Measurements from ENCODE around the gene SLC6A20. TPM values are rescaled to one million over a fixed set of nuclear protein-coding genes. Genes with fewer than 3 reads are reported as not detected.
A peak's percentile ranks its signal among the peaks of the same experiment; 100 is the strongest.

Gene SLC6A20
- total and polyA plus RNA-seq, 7 experiments from 2014 or later = not detected

DNA sequence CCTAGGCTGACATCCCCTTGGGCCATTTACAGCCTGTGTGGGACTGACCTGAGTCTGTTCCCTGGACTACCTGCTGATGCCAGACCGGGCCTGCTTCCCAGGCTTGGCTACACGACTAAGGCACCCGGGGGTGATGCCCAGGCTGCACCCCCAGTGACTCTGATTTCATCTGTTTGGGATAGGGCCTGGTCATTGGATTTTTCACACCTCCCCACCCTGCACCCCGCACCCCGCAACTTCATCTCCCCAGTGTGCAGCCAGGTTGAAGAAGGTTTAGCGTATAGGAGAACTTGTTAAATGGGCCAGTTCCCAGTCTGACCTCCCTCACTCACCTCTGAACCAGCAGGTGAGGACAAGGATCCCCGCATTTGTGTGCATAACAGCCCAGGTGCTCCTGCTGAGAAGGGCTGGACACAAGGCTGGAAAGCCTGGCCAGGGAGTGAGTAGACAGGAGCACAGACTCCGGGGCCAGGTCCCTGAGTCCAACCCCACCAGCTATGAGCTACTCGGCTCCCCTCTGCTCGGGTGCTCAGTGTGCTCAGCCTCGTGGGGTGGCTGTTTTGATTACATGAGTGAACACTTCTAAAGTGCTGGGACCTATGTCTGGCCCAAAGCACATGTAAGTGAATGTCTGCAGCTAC lies 18.5 kb downstream of the SLC6A20 start:
- peaks cover 0 to 2% of the 10 kb centered on the region in 2 donors for H3K4me1 ChIP-seq (ENCODE audit: control insufficient read depth in 2 of 2, insufficient read depth in 2 of 2, low read length in 2 of 2)
- intact Hi-C loops (cut with micrococcal nuclease) = no loop called here
- no peak overlapping the region for H3K27ac Mint-ChIP-seq
- no peaks in the 10 kb centered on the region for H3K27me3 ChIP-seq (ENCODE audit: control insufficient read depth in 2 of 2, insufficient read depth in 2 of 2, low read length in 2 of 2)
- H3K36me3 ChIP-seq (ENCODE audit: control insufficient read depth in 2 of 3, insufficient read depth in 3 of 3, low read length in 3 of 3) = no peaks in the 10 kb centered on the region
- no peak for DNase-seq
- H3K4me3 Mint-ChIP-seq = no peak overlapping the region
- ATAC-seq = no peak
- H3K4me3 ChIP-seq (ENCODE audit: low read length) = no peak overlapping the region
- CTCF ChIA-PET = no interaction called here
- H3K9me3 ChIP-seq (ENCODE audit: control insufficient read depth in 2 of 3, low read length in 3 of 3) = no peaks in the 10 kb centered on the region
- no peaks in the 10 kb centered on the region for H3K9me3 Mint-ChIP-seq
- H3K36me3 Mint-ChIP-seq = no peaks in the 10 kb centered on the region
- H3K27me3 Mint-ChIP-seq = peaks cover 0 to 9% (median 0%) of the 10 kb centered on the region in 5 donors
- peaks cover 2 to 6% (median 5%) of the 10 kb centered on the region in 7 donors for H3K4me1 Mint-ChIP-seq
- no peak overlapping the region for H3K27ac ChIP-seq (ENCODE audit: low read depth, low read length)
- POLR2A ChIA-PET = no interaction called here

DNA sequence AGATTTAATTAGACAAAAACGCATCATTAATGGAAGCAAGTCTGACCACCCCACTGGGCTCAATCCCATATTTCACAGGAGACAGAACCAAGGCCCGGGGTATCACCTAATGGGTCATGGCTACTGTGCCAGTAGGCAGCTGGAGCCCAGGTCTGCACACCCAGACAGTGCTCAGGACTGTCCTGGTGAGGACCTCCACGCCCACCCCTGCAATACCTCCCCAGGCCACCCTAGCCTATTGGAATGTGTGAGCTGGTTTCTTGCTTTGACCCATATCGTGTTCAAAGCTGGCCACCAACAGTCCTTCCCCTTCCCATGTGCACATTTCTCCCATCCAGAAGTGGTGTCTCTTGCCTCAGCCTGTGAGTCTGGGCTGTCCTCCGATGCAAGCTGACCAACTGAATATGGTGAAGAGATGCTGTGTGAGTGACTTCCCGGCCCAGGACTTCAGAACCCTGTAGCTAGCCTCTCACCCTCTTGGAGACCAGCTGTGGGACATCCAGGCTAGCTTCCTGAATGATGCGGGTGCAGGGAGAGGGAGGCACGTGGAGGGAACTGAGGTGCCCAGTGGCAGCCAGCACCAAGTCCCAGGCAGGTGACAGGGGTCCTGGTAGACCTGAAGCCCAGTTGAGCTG lies 19.1 kb downstream of the SLC6A20 start:
- ChIA-PET POLR2A (no interaction called here), CTCF (no interaction called here)
- intact Hi-C loops (cut with micrococcal nuclease) = no loop called here
- Mint-ChIP-seq H3K4me1 (peaks cover 8 to 12% (median 10%) of the 10 kb centered on the region in 7 donors), H3K36me3 (no peaks in the 10 kb centered on the region), H3K27ac (no peak overlapping the region), H3K4me3 (no peak overlapping the region), H3K27me3 (peaks cover 0 to 13% (median 0%) of the 10 kb centered on the region in 5 donors), H3K9me3 (no peaks in the 10 kb centered on the region)
- ATAC-seq (no peak), DNase-seq (no peak)
- H3K27ac ChIP-seq (ENCODE audit: low read depth, low read length) = no peak overlapping the region
- no peaks in the 10 kb centered on the region for H3K36me3 ChIP-seq (ENCODE audit: control insufficient read depth in 2 of 3, insufficient read depth in 3 of 3, low read length in 3 of 3)
- H3K4me1 ChIP-seq (ENCODE audit: control insufficient read depth in 2 of 2, insufficient read depth in 2 of 2, low read length in 2 of 2) = peaks cover 3% of the 10 kb centered on the region in 2 donors
- H3K27me3 ChIP-seq (ENCODE audit: control insufficient read depth in 2 of 2, insufficient read depth in 2 of 2, low read length in 2 of 2) = no peaks in the 10 kb centered on the region
- no peak overlapping the region for H3K4me3 ChIP-seq (ENCODE audit: low read length)
- no peaks in the 10 kb centered on the region for H3K9me3 ChIP-seq (ENCODE audit: control insufficient read depth in 2 of 3, low read length in 3 of 3)

DNA sequence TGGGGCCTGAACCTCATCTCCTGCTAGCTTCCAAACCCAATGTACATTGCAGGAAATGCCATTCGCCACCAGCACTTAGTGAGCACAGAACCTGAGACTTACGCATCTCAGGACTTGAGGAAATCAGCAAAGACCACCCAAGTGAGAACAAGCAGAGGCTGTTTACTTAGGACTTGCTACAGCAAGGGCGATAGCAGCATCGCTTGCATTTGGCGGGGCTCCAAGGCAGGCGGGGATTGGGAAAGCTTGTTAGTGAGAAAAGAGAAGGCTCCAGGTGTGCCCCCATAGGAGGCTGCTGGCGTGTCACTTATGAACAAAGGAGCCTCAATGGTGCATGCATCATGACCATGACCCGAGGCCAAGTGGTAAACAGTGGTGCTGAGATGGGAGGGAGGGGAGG lies 19.7 kb downstream of the SLC6A20 start:
- H3K36me3 ChIP-seq (ENCODE audit: control insufficient read depth in 2 of 3, insufficient read depth in 3 of 3, low read length in 3 of 3) = no peaks in the 10 kb centered on the region
- no peak overlapping the region for H3K4me3 ChIP-seq (ENCODE audit: low read length)
- POLR2A ChIA-PET = no interaction called here
- Mint-ChIP-seq H3K27ac (no peak overlapping the region), H3K9me3 (no peaks in the 10 kb centered on the region), H3K4me1 (peaks cover 10 to 17% (median 12%) of the 10 kb centered on the region in 7 donors), H3K27me3 (peaks cover 0 to 19% (median 0%) of the 10 kb centered on the region in 5 donors), H3K4me3 (no peak overlapping the region), H3K36me3 (no peaks in the 10 kb centered on the region)
- no peak overlapping the region for H3K27ac ChIP-seq (ENCODE audit: low read depth, low read length)
- CTCF ChIA-PET = no interaction called here
- peaks cover 3% of the 10 kb centered on the region in 2 donors for H3K4me1 ChIP-seq (ENCODE audit: control insufficient read depth in 2 of 2, insufficient read depth in 2 of 2, low read length in 2 of 2)
- no peaks in the 10 kb centered on the region for H3K9me3 ChIP-seq (ENCODE audit: control insufficient read depth in 2 of 3, low read length in 3 of 3)
- intact Hi-C loops (cut with micrococcal nuclease) = no loop called here
- DNase-seq = no peak
- ATAC-seq = no peak
- no peaks in the 10 kb centered on the region for H3K27me3 ChIP-seq (ENCODE audit: control insufficient read depth in 2 of 2, insufficient read depth in 2 of 2, low read length in 2 of 2)

DNA sequence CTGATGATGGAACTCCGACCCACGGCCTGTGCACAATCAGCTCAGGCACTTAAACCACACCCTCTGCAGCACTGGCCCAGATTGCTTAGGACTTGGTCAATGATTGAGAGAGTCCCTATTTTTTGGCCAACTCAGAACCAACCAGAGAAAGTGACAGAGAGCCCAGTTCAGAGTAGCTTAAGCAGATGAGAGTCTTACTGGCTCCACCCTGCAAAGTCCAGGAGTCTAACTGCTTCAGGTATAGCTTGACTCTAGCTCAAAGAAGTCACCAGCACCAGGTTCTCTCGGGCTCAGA lies 20.1 kb downstream of the SLC6A20 start:
- no peak for ATAC-seq
- peaks cover 0 to 21% (median 0%) of the 10 kb centered on the region in 5 donors for H3K27me3 Mint-ChIP-seq
- ChIA-PET POLR2A (no interaction called here), CTCF (no interaction called here)
- intact Hi-C loops (cut with micrococcal nuclease) = no loop called here
- no peak for DNase-seq
- Histone ChIP-seq H3K4me3 (ENCODE audit: low read length) (no peak overlapping the region), H3K4me1 (ENCODE audit: control insufficient read depth in 2 of 2, insufficient read depth in 2 of 2, low read length in 2 of 2) (peaks cover 3% of the 10 kb centered on the region in 2 donors), H3K27ac (ENCODE audit: low read depth, low read length) (no peak overlapping the region), H3K36me3 (ENCODE audit: control insufficient read depth in 2 of 3, insufficient read depth in 3 of 3, low read length in 3 of 3) (no peaks in the 10 kb centered on the region), H3K27me3 (ENCODE audit: control insufficient read depth in 2 of 2, insufficient read depth in 2 of 2, low read length in 2 of 2) (no peaks in the 10 kb centered on the region), H3K9me3 (ENCODE audit: control insufficient read depth in 2 of 3, low read length in 3 of 3) (no peaks in the 10 kb centered on the region)
- H3K27ac Mint-ChIP-seq = no peak overlapping the region
- H3K36me3 Mint-ChIP-seq = no peaks in the 10 kb centered on the region
- no peak overlapping the region for H3K4me3 Mint-ChIP-seq
- H3K4me1 Mint-ChIP-seq = peaks cover 10 to 17% (median 12%) of the 10 kb centered on the region in 7 donors
- no peaks in the 10 kb centered on the region for H3K9me3 Mint-ChIP-seq

DNA sequence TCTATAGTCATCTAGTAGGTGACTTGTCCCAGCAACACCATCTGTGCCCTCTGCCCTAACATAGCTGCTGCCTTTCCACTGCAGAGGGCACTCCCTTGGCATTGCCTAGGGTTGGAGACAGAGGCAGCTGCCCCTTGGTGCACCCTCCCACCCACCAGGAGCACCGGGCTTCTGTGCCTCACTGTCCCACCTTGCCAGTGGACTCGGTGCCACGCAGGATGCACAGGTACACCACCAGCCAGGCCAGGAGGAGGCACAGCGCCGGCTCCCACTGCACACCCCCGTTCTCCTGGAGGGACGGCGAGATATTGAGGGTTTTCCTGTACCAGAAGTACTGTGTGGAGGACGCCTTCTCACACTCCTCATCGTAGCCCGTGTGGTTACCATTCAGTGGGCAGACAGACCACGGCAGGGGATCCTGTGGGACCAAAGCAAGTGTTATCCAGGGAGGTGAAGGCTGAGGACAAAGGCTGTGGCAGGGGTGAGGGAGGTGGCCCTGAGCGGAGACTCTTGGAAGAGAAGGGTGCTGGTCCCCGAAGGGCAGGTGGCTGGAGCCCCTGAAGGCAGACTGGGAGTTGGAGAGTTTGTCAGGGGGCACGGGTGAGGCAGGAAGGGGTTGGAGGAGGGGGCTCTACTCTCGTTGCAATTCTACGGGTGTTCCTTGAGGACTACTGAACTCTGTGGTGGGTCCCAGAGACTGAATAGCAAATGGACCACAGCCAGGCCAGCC lies 20.6 kb downstream of the SLC6A20 start:
- CTCF ChIA-PET = no interaction called here
- ATAC-seq (no peak), DNase-seq (no peak)
- no peak overlapping the region for H3K27ac Mint-ChIP-seq
- H3K4me3 Mint-ChIP-seq = no peak overlapping the region
- peaks cover 3% of the 10 kb centered on the region in 2 donors for H3K4me1 ChIP-seq (ENCODE audit: control insufficient read depth in 2 of 2, insufficient read depth in 2 of 2, low read length in 2 of 2)
- H3K4me3 ChIP-seq (ENCODE audit: low read length) = no peak overlapping the region
- H3K4me1 Mint-ChIP-seq = peaks cover 10 to 17% (median 12%) of the 10 kb centered on the region in 7 donors
- no peak overlapping the region for H3K27ac ChIP-seq (ENCODE audit: low read depth, low read length)
- intact Hi-C loops (cut with micrococcal nuclease) = no loop called here
- H3K27me3 ChIP-seq (ENCODE audit: control insufficient read depth in 2 of 2, insufficient read depth in 2 of 2, low read length in 2 of 2) = no peaks in the 10 kb centered on the region
- H3K36me3 ChIP-seq (ENCODE audit: control insufficient read depth in 2 of 3, insufficient read depth in 3 of 3, low read length in 3 of 3) = no peaks in the 10 kb centered on the region
- peaks cover 0 to 26% (median 0%) of the 10 kb centered on the region in 5 donors for H3K27me3 Mint-ChIP-seq
- POLR2A ChIA-PET = no interaction called here
- H3K9me3 ChIP-seq (ENCODE audit: control insufficient read depth in 2 of 3, low read length in 3 of 3) = no peaks in the 10 kb centered on the region
- H3K36me3 Mint-ChIP-seq = no peaks in the 10 kb centered on the region
- no peaks in the 10 kb centered on the region for H3K9me3 Mint-ChIP-seq

DNA sequence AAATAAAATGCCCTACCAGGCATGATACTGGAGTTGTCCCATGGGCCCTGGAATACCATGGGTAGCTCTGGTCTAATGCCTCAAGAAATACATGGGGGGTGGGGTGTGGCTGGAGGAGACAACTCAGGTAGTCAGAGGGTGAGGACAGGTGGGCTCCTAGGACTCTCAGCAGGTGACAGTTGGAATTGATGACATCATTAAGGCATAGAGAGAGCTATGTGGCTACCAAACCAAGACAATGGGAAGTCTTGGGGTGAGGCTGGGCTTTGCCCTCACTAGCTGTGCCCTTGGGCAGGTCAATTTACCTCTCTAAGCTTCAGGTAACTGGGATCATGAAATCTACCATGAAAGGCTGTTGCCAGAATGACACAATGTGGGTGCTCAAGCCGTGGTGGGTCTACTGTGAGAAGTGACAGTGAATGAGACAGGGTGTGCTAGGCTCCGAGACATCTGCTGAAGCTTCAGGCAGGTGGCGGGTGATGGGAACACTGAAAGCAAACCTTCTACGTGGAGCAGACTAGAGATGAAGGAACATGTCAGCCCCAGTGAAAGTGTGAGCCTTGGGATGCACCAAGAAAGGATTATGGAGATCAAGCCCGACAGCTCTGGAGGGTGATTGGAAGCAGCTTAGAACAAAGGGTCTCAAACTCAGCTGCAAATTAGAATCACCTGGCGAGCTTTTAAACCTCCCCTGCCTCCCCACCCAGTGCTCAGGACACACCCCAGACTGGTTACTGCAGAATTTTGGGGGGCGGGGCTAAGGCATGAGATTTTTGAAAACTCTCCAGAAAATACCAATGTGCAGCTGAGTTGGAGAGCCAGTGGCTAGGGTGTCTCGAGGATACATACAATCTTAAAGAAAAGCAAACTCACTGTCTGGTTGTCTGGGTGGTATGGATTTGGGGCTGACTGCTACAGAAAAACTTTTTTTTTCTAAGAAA lies 21.5 kb downstream of the SLC6A20 start:
- H3K27me3 Mint-ChIP-seq = peaks cover 0 to 35% (median 0%) of the 10 kb centered on the region in 5 donors
- Histone ChIP-seq H3K27me3 (ENCODE audit: control insufficient read depth in 2 of 2, insufficient read depth in 2 of 2, low read length in 2 of 2) (no peaks in the 10 kb centered on the region), H3K4me1 (ENCODE audit: control insufficient read depth in 2 of 2, insufficient read depth in 2 of 2, low read length in 2 of 2) (peaks cover 3% of the 10 kb centered on the region in 2 donors), H3K9me3 (ENCODE audit: control insufficient read depth in 2 of 3, low read length in 3 of 3) (no peaks in the 10 kb centered on the region), H3K27ac (ENCODE audit: low read depth, low read length) (no peak overlapping the region), H3K36me3 (ENCODE audit: control insufficient read depth in 2 of 3, insufficient read depth in 3 of 3, low read length in 3 of 3) (no peaks in the 10 kb centered on the region), H3K4me3 (ENCODE audit: low read length) (no peak overlapping the region)
- CTCF ChIA-PET = interaction anchor here (0.6 kb wide), 1 partner anchor 1849 kb away, joined by 3 read pairs; no protein-coding TSS in a partner anchor
- peak overlapping the region in 1 of 9 donors; percentile 28 for H3K27ac Mint-ChIP-seq
- intact Hi-C loops (cut with micrococcal nuclease) = no loop called here
- no peaks in the 10 kb centered on the region for H3K9me3 Mint-ChIP-seq
- peaks cover 10 to 17% (median 12%) of the 10 kb centered on the region in 7 donors for H3K4me1 Mint-ChIP-seq
- no peaks in the 10 kb centered on the region for H3K36me3 Mint-ChIP-seq
- ATAC-seq (no peak), DNase-seq (no peak)
- H3K4me3 Mint-ChIP-seq = no peak overlapping the region
- POLR2A ChIA-PET = no interaction called here
